Fibroblast of the aortic adventitia (primary cell): ENCODE results near the gene ZNF521. TPM values are rescaled to one million over a fixed set of nuclear protein-coding genes. Genes with fewer than 3 reads are reported as not detected.

Source experiments
- DNase-seq: peaks from one replicate; pipeline ENCODE4 v3.0.0-alpha.2; 2010; ENCODE audit warnings: low read depth
- H3K4me3 ChIP-seq: 2 replicates; pipeline ENCODE4 v1.5.1; 2011; ENCODE audit warnings: low read depth, mild to moderate bottlenecking, control low read depth, low read length, moderate library complexity
- total RNA-seq: library from RNA; depleted of rRNA; stranded (reverse); fragments of >200 nt; gene quantifications from 2 replicates; pipeline ENCODE4 v1.2.3, GENCODE V29; 2012; ENCODE audit warnings: low replicate concordance
- TF ChIP-seq, protein P1 (sequence below): IDR thresholded peaks from 2 replicates; pipeline ENCODE4 v1.5.1; 2011; ENCODE audit warnings: mild to moderate bottlenecking, low read length, control low read depth, inconsistent platforms; ENCODE audit not compliant: insufficient read depth

ZNF521 gene
- total RNA-seq, 1 donor, result 35.7 TPM

DNA sequence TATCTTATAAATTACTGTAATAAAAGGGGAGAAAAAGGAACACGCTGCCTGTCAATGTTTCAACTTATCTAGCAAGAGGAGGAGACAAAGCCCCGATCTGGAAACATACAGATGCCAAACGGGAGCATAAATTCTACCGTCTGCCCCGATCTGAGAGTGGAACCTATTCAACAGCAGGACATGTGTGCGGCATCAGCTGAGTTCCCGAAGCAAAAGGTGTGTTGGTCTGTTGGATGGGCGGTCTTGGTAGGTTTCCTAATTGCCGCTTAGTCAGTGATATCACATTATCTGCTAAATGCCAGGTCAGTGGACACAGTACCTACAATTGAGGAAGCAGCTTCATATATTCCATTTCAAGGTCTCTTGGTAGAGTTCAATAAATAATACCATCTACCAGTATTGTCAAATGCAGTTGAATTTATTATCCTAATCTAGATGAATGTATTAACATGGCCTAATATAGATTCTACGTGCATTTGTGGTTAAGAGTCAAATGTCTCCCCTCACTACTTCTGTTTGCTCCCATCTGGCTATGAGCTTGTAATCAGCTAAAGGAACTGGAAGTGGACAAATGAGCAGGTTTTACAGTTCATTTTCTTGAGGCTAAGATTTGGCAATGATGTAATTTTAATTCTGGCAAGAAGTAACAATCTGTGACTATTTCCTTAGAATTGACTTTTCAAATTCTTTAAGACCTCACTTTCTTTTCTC, 219.0 kb downstream of the ZNF521 start:
- DNase-seq, result no peak
- no peak overlapping the region for H3K4me3 ChIP-seq
- TF ChIP-seq, protein P1, sequence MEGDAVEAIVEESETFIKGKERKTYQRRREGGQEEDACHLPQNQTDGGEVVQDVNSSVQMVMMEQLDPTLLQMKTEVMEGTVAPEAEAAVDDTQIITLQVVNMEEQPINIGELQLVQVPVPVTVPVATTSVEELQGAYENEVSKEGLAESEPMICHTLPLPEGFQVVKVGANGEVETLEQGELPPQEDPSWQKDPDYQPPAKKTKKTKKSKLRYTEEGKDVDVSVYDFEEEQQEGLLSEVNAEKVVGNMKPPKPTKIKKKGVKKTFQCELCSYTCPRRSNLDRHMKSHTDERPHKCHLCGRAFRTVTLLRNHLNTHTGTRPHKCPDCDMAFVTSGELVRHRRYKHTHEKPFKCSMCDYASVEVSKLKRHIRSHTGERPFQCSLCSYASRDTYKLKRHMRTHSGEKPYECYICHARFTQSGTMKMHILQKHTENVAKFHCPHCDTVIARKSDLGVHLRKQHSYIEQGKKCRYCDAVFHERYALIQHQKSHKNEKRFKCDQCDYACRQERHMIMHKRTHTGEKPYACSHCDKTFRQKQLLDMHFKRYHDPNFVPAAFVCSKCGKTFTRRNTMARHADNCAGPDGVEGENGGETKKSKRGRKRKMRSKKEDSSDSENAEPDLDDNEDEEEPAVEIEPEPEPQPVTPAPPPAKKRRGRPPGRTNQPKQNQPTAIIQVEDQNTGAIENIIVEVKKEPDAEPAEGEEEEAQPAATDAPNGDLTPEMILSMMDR, result no peak

DNA sequence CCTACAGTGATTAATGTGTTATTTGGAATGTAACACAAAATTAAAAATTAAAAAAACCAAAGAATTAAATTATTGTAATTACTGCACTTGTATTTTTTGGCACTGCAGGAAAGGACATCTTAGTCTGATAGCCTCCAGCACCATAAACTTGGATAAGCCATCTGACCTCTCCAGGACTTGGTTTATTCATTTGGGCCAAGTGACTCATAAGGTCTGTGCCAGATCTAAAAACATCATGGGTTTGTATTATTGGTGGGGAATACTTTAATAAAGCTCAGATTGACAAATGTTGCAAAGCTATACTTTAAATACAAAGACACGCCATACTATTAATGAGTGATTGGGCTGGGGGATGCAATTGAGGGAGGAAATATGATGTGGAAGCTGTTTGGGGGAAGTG, 225.2 kb downstream of the ZNF521 start:
- TF ChIP-seq, protein P1, result no peak
- no peak overlapping the region for H3K4me3 ChIP-seq
- peak; percentile 17 for DNase-seq

DNA sequence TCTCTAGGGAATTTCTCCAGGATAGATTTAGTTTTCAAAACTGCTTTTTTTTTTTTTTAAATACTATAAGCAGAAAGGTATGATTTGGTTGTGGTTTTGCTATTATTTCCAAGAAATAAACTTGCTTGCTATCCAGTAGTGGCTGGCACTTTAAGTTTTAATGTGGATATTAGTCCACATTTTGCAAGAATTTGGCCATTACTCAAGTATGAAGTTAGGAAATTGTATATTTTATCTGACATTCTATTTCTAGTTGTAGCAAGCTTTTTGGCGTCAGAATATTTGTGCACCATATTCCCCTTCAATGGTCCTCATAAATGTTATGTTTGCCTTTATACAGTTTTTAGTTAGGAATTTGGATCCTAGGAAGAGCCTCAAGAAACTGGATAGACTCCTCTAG, 226.3 kb downstream of the ZNF521 start:
- TF ChIP-seq, protein P1, result no peak
- peak; percentile 69 for DNase-seq
- no peak overlapping the region for H3K4me3 ChIP-seq

DNA sequence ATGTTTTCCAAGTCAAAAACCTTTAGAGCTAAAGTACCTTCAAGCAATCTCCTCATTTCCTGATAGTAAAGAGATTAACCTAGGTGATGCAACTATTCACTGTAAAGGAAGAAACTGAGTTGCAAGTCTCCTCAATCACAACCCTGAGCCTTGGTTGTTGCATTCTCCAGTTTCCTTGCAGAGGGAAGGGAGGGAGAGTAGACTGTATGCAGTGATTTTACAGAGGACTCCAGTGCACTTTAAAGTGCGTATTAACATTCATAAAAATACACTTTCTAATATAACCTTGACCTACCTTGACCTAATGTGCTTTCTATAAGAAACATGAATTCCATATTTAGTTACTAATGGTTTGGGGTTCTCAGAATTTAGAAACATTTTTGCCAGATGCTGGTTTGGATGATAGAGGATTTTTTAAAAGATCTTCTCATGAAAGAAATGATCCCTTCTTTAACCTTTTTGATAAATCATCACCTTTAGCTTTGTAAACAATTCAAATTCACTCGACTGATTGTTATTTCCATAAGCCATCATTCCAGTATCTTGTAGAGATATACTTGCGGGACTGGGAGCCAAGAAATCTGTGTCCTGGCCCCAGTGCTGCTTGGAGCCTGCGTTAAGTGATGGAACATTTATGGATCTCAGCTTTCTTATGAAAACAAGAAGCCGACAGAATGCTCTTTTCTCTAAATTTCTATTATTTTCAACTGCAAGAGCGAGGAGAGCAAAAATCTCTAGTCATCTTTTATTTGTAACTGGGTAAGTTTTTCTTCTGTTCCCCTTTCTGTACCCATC, 228.3 kb downstream of the ZNF521 start:
- no peak overlapping the region for H3K4me3 ChIP-seq
- TF ChIP-seq, protein P1, result no peak
- DNase-seq, result no peak

DNA sequence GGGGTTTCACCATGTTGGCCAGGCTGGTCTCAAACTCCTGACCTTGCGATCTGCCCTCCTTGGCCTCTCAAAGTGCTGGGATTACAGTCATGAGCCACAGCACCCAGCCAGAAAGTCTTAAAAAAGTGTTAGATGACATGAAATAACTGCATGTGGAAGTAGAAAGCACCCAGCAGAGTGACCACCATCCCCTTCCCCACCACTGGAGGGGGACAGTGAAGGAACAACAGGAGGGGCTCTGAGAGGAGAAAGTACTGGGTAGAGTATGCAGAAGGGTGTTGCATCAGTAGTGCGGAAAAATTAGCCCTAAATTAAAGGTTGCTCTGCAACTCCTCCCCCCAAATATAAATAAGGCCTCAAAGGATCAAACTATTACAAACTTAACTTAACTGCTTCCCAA, 230.5 kb downstream of the ZNF521 start:
- TF ChIP-seq, protein P1, result no peak
- no peak for DNase-seq
- H3K4me3 ChIP-seq, result no peak overlapping the region

DNA sequence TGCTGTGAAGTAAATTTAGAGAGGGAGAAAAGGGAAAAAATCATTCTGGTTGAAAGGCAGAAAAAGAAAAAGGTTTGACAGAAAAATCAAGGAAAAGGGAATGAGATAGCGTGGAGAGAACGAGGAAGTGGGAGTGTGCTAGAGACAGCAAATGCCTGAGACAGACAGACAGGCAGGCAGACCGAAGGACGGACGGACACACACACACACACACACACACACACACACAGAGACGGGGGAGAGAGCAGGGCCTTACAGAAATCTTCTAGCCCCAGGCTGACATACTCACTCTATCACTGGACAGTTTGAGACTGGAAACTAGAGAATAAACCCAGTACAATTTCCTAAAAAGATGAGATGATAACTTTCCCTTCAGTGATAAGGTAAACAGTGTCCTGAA, 238.4 kb downstream of the ZNF521 start:
- DNase-seq, result no peak
- TF ChIP-seq, protein P1, result no peak
- H3K4me3 ChIP-seq, result no peak overlapping the region
